K562 (cell line): Measurements from ENCODE around the gene CHN2. TPM values are rescaled to one million over a fixed set of nuclear protein-coding genes. Genes with fewer than 3 reads are reported as not detected.

ENCODE experiments used
- ATAC-seq: fragments of 200-7000 bp; cut with Tn5 transposase; 3 replicates; pipeline ENCODE4 v1.9.1; 2020; ENCODE audit warnings: moderate library complexity
- BruUV-seq: library from RNA; stranded (reverse); fragments of 400-500 nt; replicated peaks from 2 replicates; lab custom pipeline; 2021; lab: Mats Ljungman, UMichigan
- CTCF ChIA-PET: fragments of 300-600 bp; formaldehyde crosslinking; extraction: SDS; loops from one replicate; lab custom pipeline; 2021; ENCODE audit warnings: low intra/inter-chr PET ratio; lab: Yijun Ruan, JAX
- POLR2A ChIA-PET: fragments of 300-600, 350-650 bp; sonication (Branson Sonifier 250); formaldehyde crosslinking; extraction: SDS; loops from one replicate; lab custom pipeline; 2021; ENCODE audit warnings: antibody characterized with exemption, inconsistent platforms; lab: Yijun Ruan, JAX
- DNase-seq, 4 experiments: peaks; one replicate each; pipeline versions ENCODE4 v3.0.0 to v3.0.0-alpha.2; 2011 to 2018; ENCODE audit warnings: low spot score in 3 of 4, mixed read lengths in 3 of 4; ENCODE audit errors: extremely low read depth in 1 of 4
- FAIRE-seq: peaks from 2 replicates; lab custom pipeline; 2011; peaks lifted over from hg19 to GRCh38; lab: Jason Lieb, UNC
- H2AFZ ChIP-seq: 2 replicates; pipeline ENCODE4 v1.6.0; 2011; ENCODE audit warnings: low read depth, low read length, control low read depth, inconsistent platforms
- H3K27ac ChIP-seq: fragments of 200-600 bp; 3 replicates; pipeline ENCODE4 v1.8.0; 2011; ENCODE audit warnings: low read depth, mild to moderate bottlenecking, control low read depth, inconsistent platforms, low read length, moderate library complexity, mixed read lengths; ENCODE audit errors: extremely low read depth
- H3K27me3 ChIP-seq, 2 experiments: fragments of 300-600 bp in 1 of 2; 2 replicates in 1 of 2; 3 replicates in 1 of 2; pipeline versions ENCODE4 v1.6.0 to v1.8.0; 2011; ENCODE audit warnings: inconsistent platforms in 2 of 2, low read length in 2 of 2, mild to moderate bottlenecking in 1 of 2, mixed read lengths in 1 of 2, moderate library complexity in 1 of 2; ENCODE audit not compliant: control insufficient read depth in 2 of 2, insufficient read depth in 2 of 2
- H3K36me3 ChIP-seq: fragments of 300-600 bp; 3 replicates; pipeline ENCODE4 v1.8.0; 2011; ENCODE audit warnings: mild to moderate bottlenecking, low read length, inconsistent platforms; ENCODE audit not compliant: control insufficient read depth, insufficient read depth
- H3K4me1 ChIP-seq, 2 experiments: fragments of 200-600 bp in 1 of 2; replicated peaks in 1 of 2; 2 replicates in 1 of 2; 3 replicates in 1 of 2; pipeline versions ENCODE4 v1.5.1 to v1.8.0; 2011; ENCODE audit warnings: inconsistent platforms in 2 of 2, low read length in 2 of 2, mild to moderate bottlenecking in 1 of 2, mixed read lengths in 1 of 2, moderate library complexity in 1 of 2; ENCODE audit not compliant: control insufficient read depth in 2 of 2, insufficient read depth in 2 of 2
- H3K4me2 ChIP-seq: 2 replicates; pipeline ENCODE4 v1.6.1; 2011; ENCODE audit warnings: low read length, control low read depth, inconsistent platforms, mixed read lengths; ENCODE audit not compliant: insufficient read depth
- H3K4me3 ChIP-seq: fragments of 200-600 bp; sonication (generic), shearing (Covaris generic); 2 replicates; pipeline ENCODE4 v1.5.1; 2016; ENCODE audit warnings: control low read depth, inconsistent platforms
- H3K79me2 ChIP-seq: fragments of 200-600 bp; 3 replicates; pipeline ENCODE4 v1.8.0; 2011; ENCODE audit warnings: low read length, inconsistent platforms; ENCODE audit not compliant: control insufficient read depth, insufficient read depth
- H3K9ac ChIP-seq, 2 experiments: 2 replicates each; pipeline versions ENCODE4 v1.6.0 to v1.6.1; 2011; ENCODE audit warnings: low read depth in 2 of 2, low read length in 2 of 2, control low read depth in 1 of 2, inconsistent platforms in 1 of 2, mild to moderate bottlenecking in 1 of 2, mixed read lengths in 1 of 2; ENCODE audit not compliant: insufficient read depth in 1 of 2
- H3K9me1 ChIP-seq: one replicate; pipeline ENCODE4 v1.6.0; 2011; ENCODE audit warnings: inconsistent platforms, mild to moderate bottlenecking, low read length, moderate library complexity; ENCODE audit not compliant: control insufficient read depth, insufficient read depth
- H3K9me3 ChIP-seq: replicated peaks from 2 replicates; pipeline ENCODE4 v1.5.1; 2011; ENCODE audit warnings: low read depth, low read length, inconsistent platforms; ENCODE audit not compliant: control insufficient read depth, insufficient read depth
- H4K20me1 ChIP-seq: replicated peaks from 2 replicates; pipeline ENCODE4 v1.6.1; 2011; ENCODE audit warnings: low read length, inconsistent platforms, mixed read lengths; ENCODE audit not compliant: control insufficient read depth, insufficient read depth
- ASH1L ChIP-seq: fragments of 450-650 bp; IDR thresholded peaks from 2 replicates; pipeline ENCODE4 v1.6.1; 2018; ENCODE audit warnings: borderline replicate concordance, mild to moderate bottlenecking, low read depth; ENCODE audit not compliant: partially characterized antibody
- BCOR ChIP-seq: fragments of 450-650 bp; IDR thresholded peaks from 2 replicates; pipeline ENCODE4 v1.6.1; 2016
- FOSL1 ChIP-seq: fragments of 200-800 bp; sonication (Bioruptor generic); conservative IDR thresholded peaks from 2 replicates; pipeline ENCODE4 v1.6.1; 2016; ENCODE audit warnings: missing genetic modification characterization, missing compliant biosample characterization
- KAT8 ChIP-seq: fragments of 450-650 bp; IDR thresholded peaks from 2 replicates; pipeline ENCODE4 v1.6.1; 2016; ENCODE audit warnings: low read depth, mild to moderate bottlenecking
- KHSRP ChIP-seq: fragments of 450-650 bp; IDR thresholded peaks from 2 replicates; pipeline ENCODE4 v1.6.1; 2017
- LCOR ChIP-seq: sonication (generic); formaldehyde crosslinking; IDR thresholded peaks from 2 replicates; pipeline ENCODE4 v1.8.0; 2022; ENCODE audit warnings: mild to moderate bottlenecking, missing genetic modification reagents
- PYGO2 ChIP-seq: fragments of 450-650 bp; IDR thresholded peaks from 2 replicates; pipeline ENCODE4 v1.6.1; 2016; ENCODE audit warnings: mild to moderate bottlenecking, missing genetic modification characterization, moderate library complexity, missing compliant biosample characterization
- TCF3 ChIP-seq: sonication (generic); formaldehyde crosslinking; IDR thresholded peaks from 2 replicates; pipeline ENCODE4 v1.4.0; 2020; ENCODE audit warnings: mild to moderate bottlenecking, missing genetic modification reagents
- TOE1 ChIP-seq, 2 experiments: fragments of 450-650 bp in 1 of 2; sonication (generic) in 1 of 2; formaldehyde crosslinking in 1 of 2; IDR thresholded peaks; 2 replicates each; pipeline versions ENCODE4 v1.7.1 to v1.8.0; 2016 to 2022; ENCODE audit warnings: borderline replicate concordance in 2 of 2, mild to moderate bottlenecking in 2 of 2, antibody characterized with exemption in 1 of 2, inconsistent platforms in 1 of 2, low read depth in 1 of 2, missing genetic modification reagents in 1 of 2, moderate library complexity in 1 of 2
- ZNF143 ChIP-seq: sonication (generic); formaldehyde crosslinking; IDR thresholded peaks from 2 replicates; pipeline ENCODE4 v1.9.0; 2022; ENCODE audit warnings: mild to moderate bottlenecking, missing genetic modification reagents
- ZNF584 ChIP-seq: fragments of 200-800 bp; sonication (Bioruptor generic); IDR thresholded peaks from 2 replicates; pipeline ENCODE4 v1.6.1; 2016; ENCODE audit warnings: low read depth, mild to moderate bottlenecking, missing genetic modification characterization, missing compliant biosample characterization
- whole genome bisulfite sequencing: fragments of 100-300 bp; shearing (Covaris generic); methylation state at CpG from one replicate; pipeline ENCODE4 v1.1.6; 2016; ENCODE audit warnings: low coverage, mixed read lengths; ENCODE audit not compliant: insufficient coverage; ENCODE audit errors: missing lambda C conversion rate; 5-methylcytosine and 5-hydroxymethylcytosine counted together
- in situ Hi-C: fragments of 300-500 bp; cut with MboI; formaldehyde crosslinking; loops from 4 replicates; pipeline ENCODE4 v1.15.0; 2018; ENCODE audit warnings: inconsistent platforms, mixed read lengths
- intact Hi-C: fragments of 100-400 bp; cut with micrococcal nuclease; formaldehyde crosslinking; loops from 2 replicates; pipeline ENCODE4 v1.14.2; 2022
- polyA plus RNA-seq, 8 experiments: library from polyadenylated mRNA; depleted of rRNA in 4 of 8; stranded (reverse) in 5 of 8; unstranded in 3 of 8; fragments of >200 nt; fragmentation: Nextera tagmentation in 2 of 8; fragmentation: Illumina TruSeq in 1 of 8; extraction: Ambion mirVana in 2 of 8; extraction: Trizol in 1 of 8; gene quantifications; 2 replicates each; pipeline versions ENCODE4 v1.2.1 to v1.2.3, GENCODE V29; 2011 to 2014; ENCODE audit warnings: inconsistent platforms in 1 of 8, missing spikeins in 1 of 8
- total RNA-seq, 7 experiments: library from RNA; depleted of rRNA in 6 of 7; stranded (reverse); fragments of >200 nt in 6 of 7; fragmentation: Illumina TruSeq in 2 of 7; extraction: Trizol in 2 of 7; gene quantifications; 2 replicates each; pipeline versions ENCODE4 v1.2.1 to v1.2.3, GENCODE V29; 2011 to 2021; ENCODE audit warnings: low replicate concordance in 1 of 7
- TF ChIP-seq, protein P1 (sequence below): fragments of 250-450 bp; sonication (Bioruptor Pico); IDR thresholded peaks from 2 replicates; pipeline ENCODE4 v1.5.1; 2021; ENCODE audit warnings: mild to moderate bottlenecking

CHN2 gene
- total and polyA plus RNA-seq, 9 of the 15 experiments (the other 6 are each of a cell fraction or from before 2014, with no cell fraction given): 0.12 to 2.1 (median 0.31) TPM; not detected in 1

DNA sequence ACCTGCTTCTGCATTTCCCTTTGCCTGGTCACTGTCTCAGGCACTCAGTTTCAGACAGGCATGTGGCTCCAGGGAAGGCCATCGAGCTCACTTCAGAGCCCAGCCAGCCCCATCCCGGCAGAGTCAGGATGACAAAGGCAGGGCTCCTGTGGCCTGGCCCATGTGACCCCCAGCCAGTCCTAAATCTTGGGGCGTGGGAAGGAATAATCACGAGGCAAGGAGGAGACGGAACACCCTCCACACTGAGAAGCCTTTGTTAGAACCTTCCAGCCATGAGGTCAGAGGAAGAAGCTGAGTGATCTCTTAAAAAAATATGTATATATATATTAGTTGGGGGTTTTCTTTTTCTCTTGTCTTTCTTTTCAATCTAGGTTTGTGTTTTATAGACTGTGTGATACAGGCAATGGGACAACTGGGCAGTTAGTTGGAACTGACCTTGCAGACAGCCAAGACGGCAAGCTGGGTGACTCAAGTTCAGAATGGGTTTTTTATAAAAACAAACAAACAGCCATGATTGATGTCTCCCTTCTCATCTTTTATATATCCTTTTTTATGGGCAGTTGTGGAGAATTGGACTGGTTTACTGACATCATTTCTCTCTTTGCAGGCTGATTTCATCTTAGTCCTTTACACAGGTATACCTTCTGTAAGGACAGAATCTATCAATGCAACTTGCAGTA is 60.8 kb downstream of the CHN2 start:
- in situ Hi-C loops (no loop called here), intact Hi-C loops (no loop called here)
- no peaks in the 10 kb centered on the region for H3K9me1 ChIP-seq
- 4% methylated on average over 6 of the region's 6 CpGs for WGBS
- no peak overlapping the region for H3K4me2 ChIP-seq
- H2AFZ ChIP-seq: no peak overlapping the region
- CTCF ChIA-PET: no interaction called here
- no peak overlapping the region for H3K27ac ChIP-seq
- no peak overlapping the region for H3K9ac ChIP-seq
- H3K4me3 ChIP-seq: no peak overlapping the region
- DNase-seq (no peak), FAIRE-seq (no peak)
- no peaks in the 10 kb centered on the region for H3K79me2 ChIP-seq
- H4K20me1 ChIP-seq: no peaks in the 10 kb centered on the region
- no peaks in the 10 kb centered on the region for H3K4me1 ChIP-seq
- BruUV-seq: no TSS peak
- POLR2A ChIA-PET: no interaction called here
- no peak for TF ChIP-seq ASH1L
- TF ChIP-seq, all 486 proteins: peak for 0
- H3K27me3 ChIP-seq: no peaks in the 10 kb centered on the region; a peak in 1 of 5 replicates
- H3K9me3 ChIP-seq: no peaks in the 10 kb centered on the region
- no peaks in the 10 kb centered on the region for H3K36me3 ChIP-seq
- ATAC-seq: no peak

DNA sequence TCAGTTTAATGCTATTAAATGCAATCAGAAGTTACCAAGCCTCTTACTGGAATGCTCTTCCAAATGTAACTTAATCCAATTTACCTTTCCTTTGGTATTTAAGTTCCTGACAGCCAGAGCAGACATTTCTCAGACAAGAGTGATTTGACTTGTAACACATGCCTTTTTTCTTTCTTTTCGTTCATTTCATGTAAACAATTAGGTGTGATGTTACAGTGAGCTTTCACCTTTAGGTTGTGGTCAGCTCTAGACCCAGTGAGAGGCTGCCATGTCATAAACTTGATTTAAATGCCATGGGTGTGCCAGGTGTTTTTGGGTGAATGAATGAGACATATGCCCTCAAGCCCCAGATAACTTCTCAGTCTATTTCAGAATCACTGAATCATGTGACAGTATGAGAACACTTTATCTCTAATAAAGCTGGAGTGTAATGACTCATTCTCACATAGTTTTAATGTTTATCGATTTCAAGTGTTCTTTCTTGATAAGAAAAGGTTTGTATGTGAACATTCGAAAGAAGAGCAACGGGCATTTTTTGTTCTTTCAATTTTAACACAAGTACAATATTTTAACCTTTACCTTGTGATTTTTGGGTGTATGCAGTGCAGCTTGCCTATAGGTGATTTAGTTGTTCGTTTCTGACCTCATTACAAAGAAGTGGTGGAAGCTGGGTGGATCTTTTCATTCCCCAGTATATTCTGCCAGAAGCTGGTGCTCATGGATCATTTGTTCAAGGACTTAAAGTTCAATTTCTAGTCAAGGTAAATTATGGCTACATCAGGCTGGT is 61.5 kb downstream of the CHN2 start:
- BruUV-seq: no TSS peak
- H3K9ac ChIP-seq: no peak overlapping the region
- H3K9me1 ChIP-seq: no peaks in the 10 kb centered on the region
- no peak overlapping the region for H3K27ac ChIP-seq
- in situ Hi-C loops: no loop called here
- no peaks in the 10 kb centered on the region for H3K4me1 ChIP-seq
- H3K9me3 ChIP-seq: no peaks in the 10 kb centered on the region
- POLR2A ChIA-PET: no interaction called here
- no peaks in the 10 kb centered on the region for H3K36me3 ChIP-seq
- H3K4me2 ChIP-seq: no peak overlapping the region
- no peaks in the 10 kb centered on the region for H3K27me3 ChIP-seq
- no peaks in the 10 kb centered on the region for H4K20me1 ChIP-seq
- H3K4me3 ChIP-seq: no peak overlapping the region
- intact Hi-C loops: no loop called here
- no peak overlapping the region for H2AFZ ChIP-seq
- ATAC-seq (no peak), DNase-seq (no peak), FAIRE-seq (no peak)
- CTCF ChIA-PET: no interaction called here
- 0% methylated on average over 5 of the region's 5 CpGs for WGBS
- no peaks in the 10 kb centered on the region for H3K79me2 ChIP-seq
- TF ChIP-seq, protein P1, sequence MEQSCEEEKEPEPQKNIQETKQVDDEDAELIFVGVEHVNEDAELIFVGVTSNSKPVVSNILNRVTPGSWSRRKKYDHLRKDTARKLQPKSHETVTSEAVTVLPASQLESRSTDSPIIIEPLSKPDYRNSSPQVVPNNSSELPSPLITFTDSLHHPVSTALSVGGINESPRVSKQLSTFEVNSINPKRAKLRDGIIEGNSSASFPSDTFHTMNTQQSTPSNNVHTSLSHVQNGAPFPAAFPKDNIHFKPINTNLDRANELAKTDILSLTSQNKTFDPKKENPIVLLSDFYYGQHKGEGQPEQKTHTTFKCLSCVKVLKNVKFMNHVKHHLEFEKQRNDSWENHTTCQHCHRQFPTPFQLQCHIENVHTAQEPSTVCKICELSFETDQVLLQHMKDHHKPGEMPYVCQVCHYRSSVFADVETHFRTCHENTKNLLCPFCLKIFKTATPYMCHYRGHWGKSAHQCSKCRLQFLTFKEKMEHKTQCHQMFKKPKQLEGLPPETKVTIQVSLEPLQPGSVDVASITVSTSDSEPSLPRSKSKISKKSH (CRISPR knock-in tag): no peak
- TF ChIP-seq ZNF143 (no peak), PYGO2 (no peak), BCOR (no peak), LCOR (CRISPR knock-in tag) (0 out of 2 replicates have a peak, but pooled peaks have one; percentile 30), ZNF584 (CRISPR knock-in tag) (no peak), KHSRP (no peak), TOE1 (IDR thresholded peaks at IDR 0.05; ENCODE audit: borderline replicate concordance) (no peak), TOE1 (CRISPR knock-in tag; IDR thresholded peaks at IDR 0.05; ENCODE audit: borderline replicate concordance, low read depth) (no peak), FOSL1 (tag) (peak; percentile 65), KAT8 (no peak), TCF3 (CRISPR knock-in tag) (peak; percentile 67)
